Measurements from ENCODE around the gene ADD2. TPM values are rescaled to one million over a fixed set of nuclear protein-coding genes. Genes with fewer than 3 reads are reported as not detected.

Gene ADD2
- total and polyA plus RNA-seq, 2 experiments from 2014 or later: not detected

- no peaks in the 10 kb centered on the region for H3K79me2 ChIP-seq (ENCODE audit: insufficient read depth)
- peak overlapping the region; percentile 12 for H2AFZ ChIP-seq
- no peak overlapping the region for H3K4me3 ChIP-seq
- H3K9me3 ChIP-seq (ENCODE audit: low read depth): no peaks in the 10 kb centered on the region
- no peak for DNase-seq
- TF ChIP-seq EZH2 (IDR thresholded peaks at IDR 0.05; ENCODE audit: insufficient read depth, poor library complexity, severe bottlenecking): no peak
- TF ChIP-seq EZH2phosphoT487 (IDR thresholded peaks at IDR 0.05; ENCODE audit: insufficient read depth, low read depth): no peak
- H3K9me2 ChIP-seq (ENCODE audit: insufficient read depth): no peaks in the 10 kb centered on the region
- H3F3A ChIP-seq (ENCODE audit: insufficient read depth): no peaks in the 10 kb centered on the region
- H3K27me3 ChIP-seq (replicated peaks; ENCODE audit: insufficient read depth): no peaks in the 10 kb centered on the region; the same call in 1 of the 2 replicates
- no peaks in the 10 kb centered on the region for H4K20me1 ChIP-seq (ENCODE audit: insufficient read depth)
- 91 to 93% methylated on average over 4 of the region's 4 CpGs for WGBS, 2 experiments (ENCODE audit: low coverage in 1 of 2, low lambda C conversion rate in 2 of 2, missing lambda C conversion rate in 2 of 2)
- no peak overlapping the region for H3K9ac ChIP-seq
- peaks cover 4% of the 10 kb centered on the region; the same call in 1 of the 2 replicates for H3K4me1 ChIP-seq (ENCODE audit: insufficient read depth)
- in situ Hi-C loops (cut with MboI): no loop called here
- H3K4me2 ChIP-seq (ENCODE audit: unreplicated experiment): no peak overlapping the region
- no peak overlapping the region for H3K27ac ChIP-seq
- H3K36me3 ChIP-seq (ENCODE audit: low read depth): no peaks in the 10 kb centered on the region
Observed at GRCh38 chr2:70687461-70687795, 80.6 kb downstream of the ADD2 start.

- no peaks in the 10 kb centered on the region for H3K9me2 ChIP-seq (ENCODE audit: insufficient read depth)
- H4K20me1 ChIP-seq (ENCODE audit: insufficient read depth): no peaks in the 10 kb centered on the region
- no peaks in the 10 kb centered on the region for H3K36me3 ChIP-seq (ENCODE audit: low read depth)
- WGBS, 2 experiments (ENCODE audit: low coverage in 1 of 2, low lambda C conversion rate in 2 of 2, missing lambda C conversion rate in 2 of 2): 59 to 65% methylated on average over 11 of the region's 11 CpGs
- H3K4me1 ChIP-seq (ENCODE audit: insufficient read depth): peaks cover 4% of the 10 kb centered on the region; the same call in 1 of the 2 replicates
- no peaks in the 10 kb centered on the region; the same call in 1 of the 2 replicates for H3K27me3 ChIP-seq (replicated peaks; ENCODE audit: insufficient read depth)
- peak overlapping the region; percentile 12 for H2AFZ ChIP-seq
- H3K9me3 ChIP-seq (ENCODE audit: low read depth): no peaks in the 10 kb centered on the region
- no peaks in the 10 kb centered on the region for H3F3A ChIP-seq (ENCODE audit: insufficient read depth)
- DNase-seq: peak; percentile 90
- no peak overlapping the region for H3K27ac ChIP-seq
- H3K79me2 ChIP-seq (ENCODE audit: insufficient read depth): no peaks in the 10 kb centered on the region
- H3K4me3 ChIP-seq: no peak overlapping the region
- in situ Hi-C loops (cut with MboI): no loop called here
- peak overlapping the region; percentile 26 for H3K4me2 ChIP-seq (ENCODE audit: unreplicated experiment)
- TF ChIP-seq EZH2 (IDR thresholded peaks at IDR 0.05; ENCODE audit: insufficient read depth, poor library complexity, severe bottlenecking) (no peak), EZH2phosphoT487 (IDR thresholded peaks at IDR 0.05; ENCODE audit: insufficient read depth, low read depth) (no peak)
- H3K9ac ChIP-seq: no peak overlapping the region
Observed at GRCh38 chr2:70686577-70687460, 81.2 kb downstream of the ADD2 start.

- H3F3A ChIP-seq (ENCODE audit: insufficient read depth): no peaks in the 10 kb centered on the region
- H3K27ac ChIP-seq: no peak overlapping the region
- in situ Hi-C loops (cut with MboI): no loop called here
- H2AFZ ChIP-seq: no peak overlapping the region
- H3K36me3 ChIP-seq (ENCODE audit: low read depth): no peaks in the 10 kb centered on the region
- H3K4me3 ChIP-seq: no peak overlapping the region
- H3K4me1 ChIP-seq (ENCODE audit: insufficient read depth): peaks cover 4% of the 10 kb centered on the region; the same call in 1 of the 2 replicates
- no peaks in the 10 kb centered on the region for H3K79me2 ChIP-seq (ENCODE audit: insufficient read depth)
- no peak for TF ChIP-seq EZH2phosphoT487 (IDR thresholded peaks at IDR 0.05; ENCODE audit: insufficient read depth, low read depth)
- TF ChIP-seq EZH2 (IDR thresholded peaks at IDR 0.05; ENCODE audit: insufficient read depth, poor library complexity, severe bottlenecking): no peak
- no peaks in the 10 kb centered on the region; the same call in 1 of the 2 replicates for H3K27me3 ChIP-seq (replicated peaks; ENCODE audit: insufficient read depth)
- no peaks in the 10 kb centered on the region for H4K20me1 ChIP-seq (ENCODE audit: insufficient read depth)
- H3K9me3 ChIP-seq (ENCODE audit: low read depth): no peaks in the 10 kb centered on the region
- 82 to 85% methylated on average over 6 of the region's 6 CpGs for WGBS, 2 experiments (ENCODE audit: low coverage in 1 of 2, low lambda C conversion rate in 2 of 2, missing lambda C conversion rate in 2 of 2)
- DNase-seq: no peak
- no peak overlapping the region for H3K4me2 ChIP-seq (ENCODE audit: unreplicated experiment)
- no peaks in the 10 kb centered on the region for H3K9me2 ChIP-seq (ENCODE audit: insufficient read depth)
- no peak overlapping the region for H3K9ac ChIP-seq
Observed at GRCh38 chr2:70685771-70686171, 82.2 kb downstream of the ADD2 start.

GRCh38 chr2:70684846-70685622, 83.0 kb downstream of the ADD2 start:
- Histone ChIP-seq H3K9me2 (ENCODE audit: insufficient read depth) (no peaks in the 10 kb centered on the region), H3K27me3 (replicated peaks; ENCODE audit: insufficient read depth) (peaks cover 7% of the 10 kb centered on the region; the same call in 1 of the 2 replicates), H3F3A (ENCODE audit: insufficient read depth) (no peaks in the 10 kb centered on the region), H3K4me3 (no peak overlapping the region), H3K36me3 (ENCODE audit: low read depth) (no peaks in the 10 kb centered on the region), H3K9ac (no peak overlapping the region), H4K20me1 (ENCODE audit: insufficient read depth) (no peaks in the 10 kb centered on the region), H3K9me3 (ENCODE audit: low read depth) (no peaks in the 10 kb centered on the region), H3K4me2 (ENCODE audit: unreplicated experiment) (no peak overlapping the region), H3K4me1 (ENCODE audit: insufficient read depth) (peaks cover 4% of the 10 kb centered on the region; the same call in 1 of the 2 replicates), H3K79me2 (ENCODE audit: insufficient read depth) (no peaks in the 10 kb centered on the region), H3K27ac (no peak overlapping the region), H2AFZ (no peak overlapping the region)
- WGBS, 2 experiments (ENCODE audit: low coverage in 1 of 2, low lambda C conversion rate in 2 of 2, missing lambda C conversion rate in 2 of 2): 81% methylated on average over 4 of the region's 4 CpGs
- DNase-seq: no peak
- in situ Hi-C loops (cut with MboI): no loop called here
- TF ChIP-seq EZH2phosphoT487 (IDR thresholded peaks at IDR 0.05; ENCODE audit: insufficient read depth, low read depth): no peak
- TF ChIP-seq EZH2 (IDR thresholded peaks at IDR 0.05; ENCODE audit: insufficient read depth, poor library complexity, severe bottlenecking): no peak

Data from GM23248 (cell line).